H1 (cell line): ENCODE results near the gene CREBZF. TPM values are rescaled to one million over a fixed set of nuclear protein-coding genes. Genes with fewer than 3 reads are reported as not detected.
A peak's percentile ranks its signal among the peaks of the same experiment; 100 is the strongest.

ENCODE experiments used
- CBX5 ChIP-seq: fragments of 300-800, 300-1000 bp; sonication (generic); IDR thresholded peaks from 2 replicates; pipeline ENCODE4 v1.7.1; 2016; ENCODE audit warnings: antibody characterized with exemption, low read length, low read depth
- JUN ChIP-seq: IDR thresholded peaks from 2 replicates; pipeline ENCODE4 v1.6.1; 2011; ENCODE audit warnings: low read depth, mild to moderate bottlenecking, improper control_type of control experiment, low read length
- RXRA ChIP-seq: IDR thresholded peaks from 2 replicates; pipeline ENCODE4 v1.6.1; 2011; ENCODE audit warnings: low read depth, mild to moderate bottlenecking, low read length, moderate library complexity; ENCODE audit not compliant: insufficient read depth
- ZNF274 ChIP-seq: IDR thresholded peaks from 2 replicates; pipeline ENCODE4 v1.7.0; 2012; ENCODE audit warnings: low read length, borderline replicate concordance; ENCODE audit errors: extremely low read depth
- polyA plus RNA-seq, 7 experiments: library from polyadenylated mRNA; depleted of rRNA in 3 of 7; stranded (reverse) in 5 of 7; unstranded in 2 of 7; fragments of >200 nt in 5 of 7; fragments of 200-250 nt in 2 of 7; gene quantifications; 1 replicate in 5 of 7; 2 replicates in 1 of 7; 4 replicates in 1 of 7; pipeline versions ENCODE4 v1.2.1 to v1.2.3, GENCODE V29; 2011 to 2013; ENCODE audit warnings: missing spikeins in 2 of 7, mixed read lengths in 2 of 7
- total RNA-seq: library from RNA; stranded (reverse); fragmentation: NEBNext Ultra II Directional; extraction: Animal tissue kit (Norgen Biotek cat#: 25700); gene quantifications from 2 replicates; pipeline ENCODE4 v1.2.1, GENCODE V29; 2021
- TF ChIP-seq, protein P1 (sequence below): fragments of 300-600 bp; sonication (generic); IDR thresholded peaks from 2 replicates; pipeline ENCODE4 v1.7.1; 2012; ENCODE audit warnings: low read length, moderate library complexity, mild to moderate bottlenecking, inconsistent platforms; ENCODE audit not compliant: insufficient replicate concordance
- TF ChIP-seq, protein P2 (sequence below): IDR thresholded peaks from 2 replicates; pipeline ENCODE4 v1.6.1; 2011; ENCODE audit warnings: low read length, improper control_type of control experiment

The CREBZF gene
- total and polyA plus RNA-seq, 2 of the 8 experiments (the other 6 are each of a cell fraction or from before 2014, with no cell fraction given) = 15.4 to 44.9 TPM

DNA sequence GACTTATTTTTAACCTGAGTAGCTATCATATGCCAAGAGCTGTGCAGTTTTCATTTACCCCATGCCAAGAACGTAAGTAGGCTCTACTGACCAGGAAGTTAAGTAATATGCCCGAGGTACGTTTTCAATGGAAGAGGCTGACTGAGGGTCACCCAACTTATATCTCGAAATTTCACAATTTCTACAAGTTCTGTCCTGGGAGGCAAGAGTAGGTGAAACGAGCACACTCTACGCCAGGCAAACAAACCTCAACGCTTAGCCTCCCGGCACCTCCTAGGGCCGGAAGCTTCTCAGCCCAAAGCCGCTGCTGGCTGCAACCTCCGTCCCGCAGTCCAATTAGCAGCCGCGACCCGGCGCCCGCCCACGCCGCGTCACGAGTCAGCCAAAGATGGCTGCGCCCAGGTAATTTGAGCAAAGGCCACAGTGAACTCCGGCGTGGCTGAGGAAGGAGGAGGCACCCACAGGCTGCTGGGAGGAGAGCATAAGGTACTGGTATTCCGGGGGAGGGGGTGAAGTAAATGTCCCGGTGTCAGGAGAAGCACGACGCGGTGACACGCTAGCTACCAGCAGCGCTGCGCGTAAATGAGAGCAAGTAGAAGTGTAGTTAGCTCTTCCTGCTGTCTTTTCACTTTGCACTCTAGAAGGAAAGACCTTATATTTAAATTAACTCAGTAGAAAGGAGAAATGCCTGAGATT, 17.2 kb downstream of the CREBZF start, which contains the start of gene TMEM126A (continued):
- TF ChIP-seq, protein P1, sequence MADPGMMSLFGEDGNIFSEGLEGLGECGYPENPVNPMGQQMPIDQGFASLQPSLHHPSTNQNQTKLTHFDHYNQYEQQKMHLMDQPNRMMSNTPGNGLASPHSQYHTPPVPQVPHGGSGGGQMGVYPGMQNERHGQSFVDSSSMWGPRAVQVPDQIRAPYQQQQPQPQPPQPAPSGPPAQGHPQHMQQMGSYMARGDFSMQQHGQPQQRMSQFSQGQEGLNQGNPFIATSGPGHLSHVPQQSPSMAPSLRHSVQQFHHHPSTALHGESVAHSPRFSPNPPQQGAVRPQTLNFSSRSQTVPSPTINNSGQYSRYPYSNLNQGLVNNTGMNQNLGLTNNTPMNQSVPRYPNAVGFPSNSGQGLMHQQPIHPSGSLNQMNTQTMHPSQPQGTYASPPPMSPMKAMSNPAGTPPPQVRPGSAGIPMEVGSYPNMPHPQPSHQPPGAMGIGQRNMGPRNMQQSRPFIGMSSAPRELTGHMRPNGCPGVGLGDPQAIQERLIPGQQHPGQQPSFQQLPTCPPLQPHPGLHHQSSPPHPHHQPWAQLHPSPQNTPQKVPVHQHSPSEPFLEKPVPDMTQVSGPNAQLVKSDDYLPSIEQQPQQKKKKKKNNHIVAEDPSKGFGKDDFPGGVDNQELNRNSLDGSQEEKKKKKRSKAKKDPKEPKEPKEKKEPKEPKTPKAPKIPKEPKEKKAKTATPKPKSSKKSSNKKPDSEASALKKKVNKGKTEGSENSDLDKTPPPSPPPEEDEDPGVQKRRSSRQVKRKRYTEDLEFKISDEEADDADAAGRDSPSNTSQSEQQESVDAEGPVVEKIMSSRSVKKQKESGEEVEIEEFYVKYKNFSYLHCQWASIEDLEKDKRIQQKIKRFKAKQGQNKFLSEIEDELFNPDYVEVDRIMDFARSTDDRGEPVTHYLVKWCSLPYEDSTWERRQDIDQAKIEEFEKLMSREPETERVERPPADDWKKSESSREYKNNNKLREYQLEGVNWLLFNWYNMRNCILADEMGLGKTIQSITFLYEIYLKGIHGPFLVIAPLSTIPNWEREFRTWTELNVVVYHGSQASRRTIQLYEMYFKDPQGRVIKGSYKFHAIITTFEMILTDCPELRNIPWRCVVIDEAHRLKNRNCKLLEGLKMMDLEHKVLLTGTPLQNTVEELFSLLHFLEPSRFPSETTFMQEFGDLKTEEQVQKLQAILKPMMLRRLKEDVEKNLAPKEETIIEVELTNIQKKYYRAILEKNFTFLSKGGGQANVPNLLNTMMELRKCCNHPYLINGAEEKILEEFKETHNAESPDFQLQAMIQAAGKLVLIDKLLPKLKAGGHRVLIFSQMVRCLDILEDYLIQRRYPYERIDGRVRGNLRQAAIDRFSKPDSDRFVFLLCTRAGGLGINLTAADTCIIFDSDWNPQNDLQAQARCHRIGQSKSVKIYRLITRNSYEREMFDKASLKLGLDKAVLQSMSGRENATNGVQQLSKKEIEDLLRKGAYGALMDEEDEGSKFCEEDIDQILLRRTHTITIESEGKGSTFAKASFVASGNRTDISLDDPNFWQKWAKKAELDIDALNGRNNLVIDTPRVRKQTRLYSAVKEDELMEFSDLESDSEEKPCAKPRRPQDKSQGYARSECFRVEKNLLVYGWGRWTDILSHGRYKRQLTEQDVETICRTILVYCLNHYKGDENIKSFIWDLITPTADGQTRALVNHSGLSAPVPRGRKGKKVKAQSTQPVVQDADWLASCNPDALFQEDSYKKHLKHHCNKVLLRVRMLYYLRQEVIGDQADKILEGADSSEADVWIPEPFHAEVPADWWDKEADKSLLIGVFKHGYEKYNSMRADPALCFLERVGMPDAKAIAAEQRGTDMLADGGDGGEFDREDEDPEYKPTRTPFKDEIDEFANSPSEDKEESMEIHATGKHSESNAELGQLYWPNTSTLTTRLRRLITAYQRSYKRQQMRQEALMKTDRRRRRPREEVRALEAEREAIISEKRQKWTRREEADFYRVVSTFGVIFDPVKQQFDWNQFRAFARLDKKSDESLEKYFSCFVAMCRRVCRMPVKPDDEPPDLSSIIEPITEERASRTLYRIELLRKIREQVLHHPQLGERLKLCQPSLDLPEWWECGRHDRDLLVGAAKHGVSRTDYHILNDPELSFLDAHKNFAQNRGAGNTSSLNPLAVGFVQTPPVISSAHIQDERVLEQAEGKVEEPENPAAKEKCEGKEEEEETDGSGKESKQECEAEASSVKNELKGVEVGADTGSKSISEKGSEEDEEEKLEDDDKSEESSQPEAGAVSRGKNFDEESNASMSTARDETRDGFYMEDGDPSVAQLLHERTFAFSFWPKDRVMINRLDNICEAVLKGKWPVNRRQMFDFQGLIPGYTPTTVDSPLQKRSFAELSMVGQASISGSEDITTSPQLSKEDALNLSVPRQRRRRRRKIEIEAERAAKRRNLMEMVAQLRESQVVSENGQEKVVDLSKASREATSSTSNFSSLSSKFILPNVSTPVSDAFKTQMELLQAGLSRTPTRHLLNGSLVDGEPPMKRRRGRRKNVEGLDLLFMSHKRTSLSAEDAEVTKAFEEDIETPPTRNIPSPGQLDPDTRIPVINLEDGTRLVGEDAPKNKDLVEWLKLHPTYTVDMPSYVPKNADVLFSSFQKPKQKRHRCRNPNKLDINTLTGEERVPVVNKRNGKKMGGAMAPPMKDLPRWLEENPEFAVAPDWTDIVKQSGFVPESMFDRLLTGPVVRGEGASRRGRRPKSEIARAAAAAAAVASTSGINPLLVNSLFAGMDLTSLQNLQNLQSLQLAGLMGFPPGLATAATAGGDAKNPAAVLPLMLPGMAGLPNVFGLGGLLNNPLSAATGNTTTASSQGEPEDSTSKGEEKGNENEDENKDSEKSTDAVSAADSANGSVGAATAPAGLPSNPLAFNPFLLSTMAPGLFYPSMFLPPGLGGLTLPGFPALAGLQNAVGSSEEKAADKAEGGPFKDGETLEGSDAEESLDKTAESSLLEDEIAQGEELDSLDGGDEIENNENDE = no peak
- TF ChIP-seq JUN (0 out of 2 replicates have a peak, but pooled peaks have one; percentile 8), CBX5 (no peak), ZNF274 (no peak), RXRA (no peak)
- TF ChIP-seq, protein P2, sequence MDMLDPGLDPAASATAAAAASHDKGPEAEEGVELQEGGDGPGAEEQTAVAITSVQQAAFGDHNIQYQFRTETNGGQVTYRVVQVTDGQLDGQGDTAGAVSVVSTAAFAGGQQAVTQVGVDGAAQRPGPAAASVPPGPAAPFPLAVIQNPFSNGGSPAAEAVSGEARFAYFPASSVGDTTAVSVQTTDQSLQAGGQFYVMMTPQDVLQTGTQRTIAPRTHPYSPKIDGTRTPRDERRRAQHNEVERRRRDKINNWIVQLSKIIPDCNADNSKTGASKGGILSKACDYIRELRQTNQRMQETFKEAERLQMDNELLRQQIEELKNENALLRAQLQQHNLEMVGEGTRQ = no peak; the same call in 1 of the 2 replicates
